ENCODE results near the gene ZNF205. TPM values are rescaled to one million over a fixed set of nuclear protein-coding genes. Genes with fewer than 3 reads are reported as not detected.

ZNF205 gene
- total and polyA plus RNA-seq, 10 of the 15 experiments (the other 5 are each of a cell fraction or from before 2014, with no cell fraction given): 0.26 to 1.5 (median 0.78) TPM; not detected in 2

GRCh38 chr16:3129137-3130131 lies 17.0 kb downstream of the ZNF205 start (continued):
- TF ChIP-seq ZBTB40 (IDR thresholded peaks at IDR 0.05; ENCODE audit: borderline replicate concordance): no peak
- peak; percentile 84 for TF ChIP-seq YY1 (IDR thresholded peaks at IDR 0.05; ENCODE audit: low read depth, low read length)
- TF ChIP-seq HSF1 (IDR thresholded peaks at IDR 0.05; ENCODE audit: low read depth, low read length): peak; percentile 19; the same call in 1 of the 2 replicates
- TF ChIP-seq YBX1 (IDR thresholded peaks at IDR 0.05): no peak
- TF ChIP-seq TAF1 (IDR thresholded peaks at IDR 0.05; ENCODE audit: borderline replicate concordance, low read depth, low read length): no peak
- peak; percentile 59 for TF ChIP-seq E2F8 (IDR thresholded peaks at IDR 0.05; ENCODE audit: low read depth, partially characterized antibody)
- TF ChIP-seq NKRF (conservative IDR thresholded peaks at IDR 0.05): peak; percentile 74
- no peak for TF ChIP-seq E2F4 (IDR thresholded peaks at IDR 0.05; ENCODE audit: low read depth, low read length)
- 0 out of 2 replicates have a peak, but pooled peaks have one; percentile 25 for TF ChIP-seq ELK1 (IDR thresholded peaks at IDR 0.05; ENCODE audit: low read depth, low read length)
- peak; percentile 45; the same call in 1 of the 2 replicates for TF ChIP-seq WRNIP1 (IDR thresholded peaks at IDR 0.05; ENCODE audit: borderline replicate concordance, low read depth, low read length)
- TF ChIP-seq TCF12 (IDR thresholded peaks at IDR 0.05; ENCODE audit: low read depth, low read length): 0 out of 2 replicates have a peak, but pooled peaks have one; percentile 41
- TF ChIP-seq MXI1 (IDR thresholded peaks at IDR 0.05; ENCODE audit: low read depth, low read length): peak; percentile 61

Data from GM12878 (cell line).